ENCODE measurements around the gene DDX59. TPM values are rescaled to one million over a fixed set of nuclear protein-coding genes. Genes with fewer than 3 reads are reported as not detected.

DDX59 gene
- 10 to 100 TPM in 11 of 12 donors, not detected in 1; 13.7 to 34.1 (median 19.3) TPM for polyA plus RNA-seq (ENCODE audit: insufficient read length in 12 of 12)
- long read RNA-seq, donor 1, partial matches to known transcripts = 6 of 6 reads
- long read RNA-seq, donor 1, other reads (novel, unspliced or antisense) = 0 of 6 reads
- long read RNA-seq, donor 2, partial matches to known transcripts = 0 of 3 reads
- long read RNA-seq, donor 2, other reads (novel, unspliced or antisense) = 0 of 3 reads
- long read RNA-seq, donor 3 = 0 reads
- long read RNA-seq, donor 4 = 0 reads
- long read RNA-seq, donor 5, partial matches to known transcripts = 0 of 2 reads
- long read RNA-seq, donor 5, other reads (novel, unspliced or antisense) = 0 of 2 reads
- long read RNA-seq, donor 6, partial matches to known transcripts = 0 of 3 reads
- long read RNA-seq, donor 6, other reads (novel, unspliced or antisense) = 0 of 3 reads
- long read RNA-seq, donor 7, partial matches to known transcripts = 0 of 3 reads
- long read RNA-seq, donor 7, other reads (novel, unspliced or antisense) = 0 of 3 reads
- long read RNA-seq, donor 8, partial matches to known transcripts = 0 of 2 reads
- long read RNA-seq, donor 8, other reads (novel, unspliced or antisense) = 0 of 2 reads
- long read RNA-seq, donor 9, partial matches to known transcripts = 0 of 1 reads
- long read RNA-seq, donor 9, other reads (novel, unspliced or antisense) = 0 of 1 reads
- long read RNA-seq, donor 10, partial matches to known transcripts = 0 of 1 reads
- long read RNA-seq, donor 10, other reads (novel, unspliced or antisense) = 0 of 1 reads
- long read RNA-seq, donor 11 = 0 reads

DNA sequence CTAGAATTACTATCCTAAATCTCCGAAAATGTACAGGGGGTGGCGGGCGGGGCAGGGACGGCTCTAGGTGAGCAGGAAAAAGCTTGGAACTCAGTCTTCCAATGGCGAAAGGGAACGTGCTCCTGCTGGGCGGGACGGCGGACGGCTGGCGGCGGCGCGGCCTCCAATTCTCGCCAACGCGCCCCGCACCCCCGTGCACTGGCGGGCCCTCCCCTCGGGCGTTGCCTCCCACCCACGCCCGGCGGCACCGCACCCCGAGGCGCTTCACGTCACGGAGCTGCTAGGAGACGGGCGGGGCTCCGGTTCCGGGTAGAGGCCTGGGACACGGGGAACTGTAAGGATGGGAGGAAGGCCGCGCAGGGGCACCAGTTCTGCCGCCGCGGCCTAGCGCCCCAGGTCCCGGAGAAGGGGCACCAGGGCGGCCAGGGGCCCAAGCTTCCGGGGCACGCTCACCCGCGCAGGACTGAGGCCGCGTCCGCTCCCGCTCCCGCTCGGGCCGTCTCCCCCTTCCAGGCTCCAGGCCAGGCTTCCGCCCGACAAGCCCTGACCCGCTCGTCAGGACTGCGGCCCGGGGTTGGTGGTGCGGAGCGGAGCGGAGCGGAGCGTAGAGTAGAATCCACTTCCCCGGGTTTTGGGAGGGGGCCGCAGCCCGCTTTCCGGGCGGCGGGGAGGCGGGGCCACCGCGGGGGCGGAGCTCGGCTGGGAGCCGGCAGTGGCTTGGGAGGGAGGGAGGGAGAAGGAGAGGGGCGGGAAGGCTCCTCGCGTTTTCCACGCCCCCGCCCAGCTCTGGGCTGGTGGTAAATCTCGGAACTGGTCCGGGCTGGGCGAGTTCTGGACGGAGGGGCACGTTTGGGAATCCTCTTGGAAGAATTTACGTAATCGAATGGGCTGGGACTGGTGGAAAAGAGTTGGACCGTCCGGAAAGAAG is at the start of gene DDX59:
Gene DDX59, minus strand, starts transcription at position 594 of the 928 bp plus-strand sequence. CDS start 3,167 bp downstream, outside the sequence.
- DNase-seq = peak; percentile 98

DNA sequence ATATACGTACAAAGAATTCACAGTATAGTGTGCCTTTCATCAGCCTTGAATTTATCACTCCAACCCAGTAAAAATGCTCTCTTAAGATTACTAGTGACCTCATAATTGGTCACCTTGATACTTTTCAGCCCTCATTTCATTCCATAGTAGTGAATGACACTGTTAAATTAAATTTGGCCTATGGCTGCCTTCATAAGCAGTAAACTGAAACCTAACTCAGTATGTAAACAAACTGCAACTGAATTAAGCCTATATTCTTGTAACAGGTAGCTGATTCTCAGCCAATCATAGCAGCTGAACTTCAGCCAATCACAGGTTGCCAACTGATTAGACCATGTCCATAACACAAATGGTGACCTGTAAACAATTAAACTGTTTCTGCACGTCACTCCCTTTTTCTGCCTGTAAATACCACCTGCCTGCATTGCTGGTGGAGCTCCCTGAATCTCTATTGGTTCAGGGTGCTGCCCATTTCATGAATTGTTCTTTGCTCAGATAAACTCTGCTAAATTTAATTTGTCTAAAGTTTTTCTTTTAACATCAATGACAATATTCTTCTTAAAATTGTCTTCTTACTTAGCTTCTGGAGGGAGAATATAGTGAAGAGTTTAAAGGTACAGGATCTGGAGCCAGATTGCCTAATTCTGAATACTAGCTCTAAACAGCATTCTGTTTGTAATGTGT is 44.9 kb upstream of the DDX59 start:
- no peak for DNase-seq

DNA sequence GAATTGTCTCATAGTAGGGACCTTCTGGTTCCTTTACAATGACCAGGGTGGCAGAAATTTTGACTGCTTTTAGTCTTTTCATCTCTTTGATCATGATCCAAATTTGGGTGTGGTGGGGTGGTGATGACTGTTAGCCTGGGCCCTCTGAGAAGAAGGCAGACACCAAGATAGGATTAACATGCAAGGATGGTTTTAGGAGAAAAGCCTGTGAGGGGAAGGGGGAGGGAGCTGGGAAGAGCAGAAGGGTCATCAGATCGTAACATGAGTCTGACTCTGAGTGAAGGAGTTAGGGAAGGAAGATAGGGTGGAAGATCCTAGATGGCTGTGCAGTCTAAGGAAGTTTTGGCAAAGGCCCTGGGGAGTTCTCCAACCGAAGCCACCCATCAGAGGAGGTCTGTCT is 40.5 kb upstream of the DDX59 start:
- DNase-seq = no peak

DNA sequence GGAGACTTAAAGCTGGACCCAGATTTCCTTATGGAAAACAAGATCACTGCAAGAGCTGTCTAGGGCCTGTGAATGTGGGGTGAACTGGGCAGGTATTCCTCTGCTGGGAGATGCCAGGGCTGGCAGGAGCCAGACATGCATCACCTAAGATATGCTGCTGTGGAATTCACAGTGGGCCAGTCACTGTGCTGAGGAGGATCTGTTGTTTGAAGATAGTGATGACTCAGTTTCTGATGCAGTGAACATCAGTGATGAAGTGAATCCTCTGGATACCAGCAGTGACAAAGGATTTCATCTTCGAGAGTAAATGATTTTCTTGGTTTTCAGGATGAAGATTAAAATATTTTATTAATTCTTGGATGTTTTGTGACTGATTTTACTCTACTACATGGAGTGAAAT is 39.1 kb upstream of the DDX59 start:
- DNase-seq = no peak

- no peak for DNase-seq
Observed at GRCh38 chr1:200708161-200708560, 38.5 kb upstream of the DDX59 start.

- no peak for DNase-seq
Observed at GRCh38 chr1:200707116-200707515, 37.4 kb upstream of the DDX59 start.

- DNase-seq = no peak
Observed at GRCh38 chr1:200706111-200706814, 36.6 kb upstream of the DDX59 start.

DNA sequence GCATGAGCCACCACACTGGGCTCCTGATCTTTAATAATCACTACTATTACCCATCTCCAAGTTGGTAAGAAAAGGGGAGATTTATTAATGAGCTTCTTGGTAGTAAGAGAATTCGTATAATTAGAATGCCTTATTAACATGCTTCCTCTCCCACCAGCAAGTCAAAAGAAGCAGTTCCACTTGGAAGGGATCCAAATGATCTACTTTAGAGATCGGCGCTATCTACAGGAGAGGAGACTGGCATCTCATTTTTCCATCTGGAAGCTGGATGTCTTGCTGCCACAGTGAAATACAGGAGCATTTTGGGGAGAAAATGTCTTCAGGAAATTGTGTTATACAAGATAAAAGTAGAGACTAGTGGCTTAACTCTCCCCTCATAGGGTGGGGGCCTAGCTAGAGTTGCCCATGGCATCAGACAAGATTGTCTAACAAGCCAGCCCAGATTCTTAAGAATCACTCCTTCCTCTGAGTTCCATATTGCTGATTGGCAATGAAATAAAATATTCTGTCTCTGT is 35.3 kb upstream of the DDX59 start:
- DNase-seq = no peak

DNA sequence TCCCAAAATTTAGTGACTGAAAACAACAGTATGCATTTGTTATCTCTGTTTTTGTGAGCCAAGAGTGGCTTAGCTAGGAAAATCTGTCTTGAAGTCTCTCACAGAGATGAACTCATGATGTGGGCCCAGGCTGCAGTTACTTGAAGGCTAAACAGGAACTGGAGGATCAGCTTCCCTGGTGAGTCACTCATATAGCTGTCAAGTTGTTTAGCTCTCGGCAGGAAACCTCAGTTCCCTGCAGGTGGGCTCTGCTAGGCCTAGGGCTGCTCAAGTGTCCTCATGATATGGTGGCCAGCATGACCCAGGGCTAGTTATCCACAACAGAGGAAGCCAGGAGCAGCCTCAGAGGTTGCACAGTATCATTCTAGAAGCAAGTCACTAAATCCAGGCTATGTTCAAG is 30.2 kb upstream of the DDX59 start:
- no peak for DNase-seq

- DNase-seq = no peak
Observed at GRCh38 chr1:200694738-200695137, 25.0 kb upstream of the DDX59 start.

- no peak for DNase-seq
Observed at GRCh38 chr1:200693327-200693726, 23.6 kb upstream of the DDX59 start.

GRCh38 chr1:200692316-200692715 is 22.6 kb upstream of the DDX59 start:
- DNase-seq = no peak

DNA sequence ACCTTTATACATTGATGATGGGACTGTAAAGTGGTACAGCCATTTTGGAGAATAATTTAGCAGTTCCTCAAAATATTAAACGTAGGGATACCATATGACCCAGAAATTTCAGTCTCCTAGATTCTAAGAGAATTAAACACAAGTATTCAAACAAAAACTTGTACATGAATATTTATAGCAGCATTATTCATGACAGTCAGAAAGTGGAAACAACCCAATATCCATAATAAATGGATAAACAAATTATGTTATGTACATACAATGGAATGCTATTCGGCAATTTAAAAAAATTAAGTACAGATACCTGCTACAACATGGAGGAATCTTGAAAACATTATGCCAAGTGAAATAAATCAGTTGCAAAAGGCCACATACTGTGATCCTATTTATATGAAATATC is 16.9 kb upstream of the DDX59 start:
- no peak for DNase-seq

- no peak for DNase-seq
Observed at GRCh38 chr1:200684015-200684414, 14.3 kb upstream of the DDX59 start.

GRCh38 chr1:200683298-200683697 is 13.6 kb upstream of the DDX59 start:
- DNase-seq = no peak

GRCh38 chr1:200681231-200681630 is 11.5 kb upstream of the DDX59 start:
- DNase-seq = no peak

DNA sequence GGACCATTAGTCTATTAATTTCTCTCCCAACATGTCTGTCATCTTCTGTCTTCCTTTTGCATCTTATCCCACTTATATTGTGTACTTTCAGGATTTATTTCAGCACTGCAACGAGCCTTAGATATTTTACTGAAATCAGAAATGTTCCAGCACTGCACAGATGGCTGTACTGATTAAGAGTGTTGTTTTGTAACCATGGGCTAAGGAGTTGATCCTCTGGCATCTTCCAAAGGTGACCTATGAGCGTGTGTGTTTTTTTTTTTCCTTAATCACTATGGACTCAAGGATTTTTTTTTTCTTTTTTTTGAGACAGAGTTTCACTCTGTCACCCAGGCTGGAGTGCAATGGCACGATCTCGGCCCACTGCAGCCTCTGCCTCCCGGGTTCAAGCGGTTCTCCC is 7.1 kb upstream of the DDX59 start:
- DNase-seq = no peak

GRCh38 chr1:200675588-200675852 is 5.8 kb upstream of the DDX59 start:
- DNase-seq = no peak

DNA sequence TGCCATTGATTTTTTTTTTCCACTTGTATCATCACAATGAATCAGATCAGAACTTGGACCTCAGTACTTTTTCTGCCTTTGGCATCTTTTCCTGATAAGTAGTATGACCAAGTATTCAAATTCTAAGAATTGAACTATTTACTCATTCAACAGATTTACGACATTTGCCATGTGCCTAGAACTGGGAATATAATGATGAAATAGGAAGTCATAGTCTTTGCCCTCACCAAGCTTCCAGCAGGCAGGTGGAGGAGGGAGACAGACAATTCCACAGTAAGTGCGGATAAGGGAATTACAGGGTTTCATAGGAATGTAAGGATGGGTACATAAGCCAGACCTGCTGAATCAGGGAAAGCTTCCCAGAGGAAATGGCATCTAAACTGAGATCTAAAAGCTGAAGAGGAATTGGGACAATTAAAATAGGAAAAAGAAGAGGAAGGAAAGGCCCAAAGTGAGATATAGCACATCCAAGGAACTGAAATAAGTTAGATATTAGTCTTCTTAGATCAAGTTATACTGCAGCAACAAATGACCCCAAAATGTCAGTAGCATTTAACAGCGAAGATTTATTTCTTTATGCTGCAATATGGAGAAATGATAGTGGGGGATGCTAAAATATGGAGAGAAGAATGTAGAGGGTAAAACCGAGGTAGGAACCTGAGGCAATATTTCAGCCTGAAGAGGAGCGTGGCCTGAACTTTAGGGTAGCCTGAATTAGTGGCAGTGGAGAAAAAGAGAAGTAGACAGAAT is 5.3 kb upstream of the DDX59 start:
- no peak for DNase-seq
